Glutamatergic neuron (in vitro differentiated cells): Measurements from ENCODE around the gene CST4. TPM values are rescaled to one million over a fixed set of nuclear protein-coding genes. Genes with fewer than 3 reads are reported as not detected.

ENCODE experiments used
- DNase-seq: peaks from one replicate; pipeline ENCODE4 v3.0.0; 2022
- H3K27ac Mint-ChIP-seq: one replicate; pipeline ENCODE4 v1.8.0; 2020; ENCODE audit warnings: mild to moderate bottlenecking, mixed read lengths, inconsistent platforms; ENCODE audit not compliant: unreplicated experiment
- H3K27me3 Mint-ChIP-seq: one replicate; pipeline ENCODE4 v1.8.0; 2020; ENCODE audit warnings: mild to moderate bottlenecking, moderate library complexity, mixed read lengths, inconsistent platforms; ENCODE audit not compliant: unreplicated experiment
- H3K36me3 Mint-ChIP-seq: one replicate; pipeline ENCODE4 v1.8.0; 2020; ENCODE audit warnings: mild to moderate bottlenecking, mixed read lengths, inconsistent platforms; ENCODE audit not compliant: unreplicated experiment
- H3K4me1 Mint-ChIP-seq: one replicate; pipeline ENCODE4 v1.8.0; 2020; ENCODE audit warnings: mild to moderate bottlenecking, low read depth, mixed read lengths, inconsistent platforms; ENCODE audit not compliant: unreplicated experiment
- H3K4me3 Mint-ChIP-seq: one replicate; pipeline ENCODE4 v1.8.0; 2020; ENCODE audit warnings: mild to moderate bottlenecking, mixed read lengths, inconsistent platforms; ENCODE audit not compliant: unreplicated experiment
- H3K9me3 Mint-ChIP-seq: one replicate; pipeline ENCODE4 v1.8.0; 2020; ENCODE audit warnings: mild to moderate bottlenecking, moderate library complexity, mixed read lengths, inconsistent platforms; ENCODE audit not compliant: unreplicated experiment
- CTCF ChIP-seq: fragments of 200-600 bp; sonication (generic); IDR thresholded peaks from one replicate; pipeline ENCODE4 v1.5.0; 2021; ENCODE audit not compliant: partially characterized antibody, unreplicated experiment
- total RNA-seq: library from RNA; stranded (reverse); fragmentation: NEBNext Ultra II Directional; extraction: Animal tissue kit (Norgen Biotek cat#: 25700); gene quantifications from one replicate; pipeline ENCODE4 v1.2.1, GENCODE V29; 2021; ENCODE audit not compliant: unreplicated experiment

CST4 gene
- total RNA-seq, 1 donor from 2014 or later, result not detected

GRCh38 chr20:23656372-23656771 lies 32.5 kb downstream of the CST4 start:
- Mint-ChIP-seq H3K9me3 (peaks cover 2% of the 10 kb centered on the region), H3K4me3 (no peak overlapping the region), H3K4me1 (no peaks in the 10 kb centered on the region), H3K27me3 (peaks cover 2% of the 10 kb centered on the region), H3K27ac (no peak overlapping the region), H3K36me3 (no peaks in the 10 kb centered on the region)
- no peak for DNase-seq
- TF ChIP-seq CTCF, result no peak

- no peaks in the 10 kb centered on the region for H3K36me3 Mint-ChIP-seq
These were observed 33.2 kb downstream of the CST4 start for GRCh38 chr20:23655491-23656211.

GRCh38 chr20:23654717-23655116 lies 34.1 kb downstream of the CST4 start:
- H3K27ac Mint-ChIP-seq, result no peak overlapping the region
- peaks cover 2% of the 10 kb centered on the region for H3K27me3 Mint-ChIP-seq
- H3K4me3 Mint-ChIP-seq, result no peak overlapping the region
- DNase-seq, result no peak
- no peaks in the 10 kb centered on the region for H3K9me3 Mint-ChIP-seq
- no peaks in the 10 kb centered on the region for H3K36me3 Mint-ChIP-seq
- TF ChIP-seq CTCF, result no peak
- no peaks in the 10 kb centered on the region for H3K4me1 Mint-ChIP-seq

More at GRCh38 chr20:23655491-23656211, 33.2 kb downstream of the CST4 start:
- no peak overlapping the region for H3K27ac Mint-ChIP-seq
- no peak overlapping the region for H3K4me3 Mint-ChIP-seq
- DNase-seq, result no peak
- TF ChIP-seq CTCF, result no peak
- peaks cover 2% of the 10 kb centered on the region for H3K27me3 Mint-ChIP-seq
- peaks cover 2% of the 10 kb centered on the region for H3K9me3 Mint-ChIP-seq
- H3K4me1 Mint-ChIP-seq, result no peaks in the 10 kb centered on the region

GRCh38 chr20:23654000-23654399 lies 34.8 kb downstream of the CST4 start:
- Mint-ChIP-seq H3K9me3 (no peaks in the 10 kb centered on the region), H3K36me3 (no peaks in the 10 kb centered on the region), H3K4me1 (no peaks in the 10 kb centered on the region), H3K27ac (no peak overlapping the region), H3K27me3 (peaks cover 2% of the 10 kb centered on the region), H3K4me3 (no peak overlapping the region)
- DNase-seq, result no peak
- no peak for TF ChIP-seq CTCF

GRCh38 chr20:23653400-23653938 lies 35.4 kb downstream of the CST4 start:
- peaks cover 2% of the 10 kb centered on the region for H3K27me3 Mint-ChIP-seq
- H3K4me3 Mint-ChIP-seq, result no peak overlapping the region
- no peak for DNase-seq
- no peaks in the 10 kb centered on the region for H3K9me3 Mint-ChIP-seq
- no peak overlapping the region for H3K27ac Mint-ChIP-seq
- H3K36me3 Mint-ChIP-seq, result no peaks in the 10 kb centered on the region
- H3K4me1 Mint-ChIP-seq, result no peaks in the 10 kb centered on the region
- no peak for TF ChIP-seq CTCF
